ENCODE measurements around the gene SLIT3.

- TF ChIP-seq CTCF (IDR thresholded peaks at IDR 0.05; ENCODE audit: low read depth, low read length) (no peak), POLR2A (IDR thresholded peaks at IDR 0.05; ENCODE audit: extremely low read depth, insufficient read length) (no peak), MAX (IDR thresholded peaks at IDR 0.05; ENCODE audit: low read depth, low read length) (no peak)
Measured at GRCh38 chr5:168885324-168886120, 415.4 kb downstream of the SLIT3 start.

Data from NB4 (cell line).